Inflammatory macrophage treated with lipopolysaccharide for 1 hour (primary cell): ENCODE measurements around the gene PRKCH.

ENCODE experiments used
- DNase-seq, 2 donors: peaks; one replicate each; pipeline ENCODE4 v3.0.0-alpha.2; 2020 to 2022

The PRKCH gene

GRCh38 chr14:61476754-61477410 lies 155.5 kb downstream of the PRKCH start:
- peak; percentile 98 for DNase-seq

GRCh38 chr14:61477712-61478462 lies 156.5 kb downstream of the PRKCH start:
- DNase-seq, result peak in 1 of 2 donors; percentile 34

- peak; percentile 85 to 86 for DNase-seq
Measured at GRCh38 chr14:61478971-61479473, 157.6 kb downstream of the PRKCH start.

- peak; percentile 82 to 95 for DNase-seq
Measured at GRCh38 chr14:61479746-61480502, 158.5 kb downstream of the PRKCH start.

GRCh38 chr14:61480704-61481285 lies 159.4 kb downstream of the PRKCH start:
- DNase-seq, result no peak

- no peak for DNase-seq
Measured at GRCh38 chr14:61481701-61482100, 160.3 kb downstream of the PRKCH start.

- DNase-seq, result no peak
Measured at GRCh38 chr14:61482348-61483206, 161.2 kb downstream of the PRKCH start.

GRCh38 chr14:61483476-61483875 lies 162.1 kb downstream of the PRKCH start:
- DNase-seq, result no peak

GRCh38 chr14:61484031-61484430 lies 162.7 kb downstream of the PRKCH start:
- peak; percentile 37 to 66 for DNase-seq

- DNase-seq, result no peak
Measured at GRCh38 chr14:61484826-61485584, 163.6 kb downstream of the PRKCH start.

GRCh38 chr14:61485661-61486060 lies 164.3 kb downstream of the PRKCH start:
- DNase-seq, result no peak

GRCh38 chr14:61486930-61487495 lies 165.6 kb downstream of the PRKCH start:
- DNase-seq, result no peak

- DNase-seq, result no peak
Measured at GRCh38 chr14:61488417-61489401, 167.3 kb downstream of the PRKCH start.

- DNase-seq, result no peak
Measured at GRCh38 chr14:61489512-61489911, 168.1 kb downstream of the PRKCH start.

GRCh38 chr14:61489932-61490331 lies 168.6 kb downstream of the PRKCH start:
- DNase-seq, result peak; percentile 86 to 89

GRCh38 chr14:61491224-61491623 lies 169.8 kb downstream of the PRKCH start:
- no peak for DNase-seq

- DNase-seq, result peak; percentile 63 to 68
Measured at GRCh38 chr14:61491876-61492434, 170.6 kb downstream of the PRKCH start.

GRCh38 chr14:61492474-61492873 lies 171.1 kb downstream of the PRKCH start:
- DNase-seq, result no peak

GRCh38 chr14:61493239-61493638 lies 171.9 kb downstream of the PRKCH start:
- no peak for DNase-seq
